HT1080 (cell line): ENCODE results near the gene PPP2R2D. TPM values are rescaled to one million over a fixed set of nuclear protein-coding genes. Genes with fewer than 3 reads are reported as not detected.
A peak's percentile ranks its signal among the peaks of the same experiment; 100 is the strongest.

ENCODE experiments used
- DNase-seq: peaks from one replicate; pipeline ENCODE4 v3.0.0-alpha.2; 2015; ENCODE audit warnings: low read depth
- total RNA-seq: library from RNA; depleted of rRNA; stranded (reverse); fragments of >200 nt; shearing (Covaris generic); gene quantifications from 2 replicates; pipeline ENCODE4 v1.2.3, GENCODE V29; 2014; rRNA removed

PPP2R2D gene
- total RNA-seq, 1 experiment from 2014 or later, result 30.1 TPM

- DNase-seq, result no peak
These were observed 95.9 kb downstream of the PPP2R2D start for GRCh38 chr10:131996466-131997365.

GRCh38 chr10:131997366-131998049, 96.7 kb downstream of the PPP2R2D start:
- DNase-seq, result no peak

- no peak for DNase-seq
These were observed 97.4 kb downstream of the PPP2R2D start for GRCh38 chr10:131998050-131998844.

GRCh38 chr10:131998845-131999681, 98.3 kb downstream of the PPP2R2D start:
- no peak for DNase-seq

GRCh38 chr10:132001238-132001972, 100.6 kb downstream of the PPP2R2D start:
- peak; percentile 46 for DNase-seq

- no peak for DNase-seq
These were observed 101.2 kb downstream of the PPP2R2D start for GRCh38 chr10:132002004-132002403.

GRCh38 chr10:132003282-132003924, 102.6 kb downstream of the PPP2R2D start:
- no peak for DNase-seq

- no peak for DNase-seq
These were observed 103.2 kb downstream of the PPP2R2D start for GRCh38 chr10:132004052-132004451.

GRCh38 chr10:132005147-132005546, 104.3 kb downstream of the PPP2R2D start:
- DNase-seq, result no peak

GRCh38 chr10:132006966-132007365, 106.2 kb downstream of the PPP2R2D start:
- DNase-seq, result no peak

GRCh38 chr10:132007681-132008080, 106.9 kb downstream of the PPP2R2D start:
- no peak for DNase-seq

Other genes with a start within 250 kb of the PPP2R2D start
- gene BNIP3, start 80.9 kb downstream of the PPP2R2D start, total RNA-seq, result 94.8 and 105 TPM in 2 replicates
- gene JAKMIP3, start 164.9 kb downstream of the PPP2R2D start, total RNA-seq, result 0.03 TPM in 2 replicates